HG03457 (cell line): Measurements from ENCODE around the gene SNAP29.
"Not testable (repeated sequence)": the region's sequence is repeated elsewhere in the genome, so short reads cannot be mapped to it uniquely, and the experiment has no call there.

Experiments
- ATAC-seq: cut with Tn5 transposase; IDR thresholded peaks from one replicate; pipeline ENCODE4 v1.9.1; 2021; ENCODE audit warnings: moderate number of reproducible peaks; ENCODE audit not compliant: unreplicated experiment

SNAP29 gene

GRCh38 chr22:20899827-20900423, 41.1 kb downstream of the SNAP29 start:
- ATAC-seq: no peak

DNA sequence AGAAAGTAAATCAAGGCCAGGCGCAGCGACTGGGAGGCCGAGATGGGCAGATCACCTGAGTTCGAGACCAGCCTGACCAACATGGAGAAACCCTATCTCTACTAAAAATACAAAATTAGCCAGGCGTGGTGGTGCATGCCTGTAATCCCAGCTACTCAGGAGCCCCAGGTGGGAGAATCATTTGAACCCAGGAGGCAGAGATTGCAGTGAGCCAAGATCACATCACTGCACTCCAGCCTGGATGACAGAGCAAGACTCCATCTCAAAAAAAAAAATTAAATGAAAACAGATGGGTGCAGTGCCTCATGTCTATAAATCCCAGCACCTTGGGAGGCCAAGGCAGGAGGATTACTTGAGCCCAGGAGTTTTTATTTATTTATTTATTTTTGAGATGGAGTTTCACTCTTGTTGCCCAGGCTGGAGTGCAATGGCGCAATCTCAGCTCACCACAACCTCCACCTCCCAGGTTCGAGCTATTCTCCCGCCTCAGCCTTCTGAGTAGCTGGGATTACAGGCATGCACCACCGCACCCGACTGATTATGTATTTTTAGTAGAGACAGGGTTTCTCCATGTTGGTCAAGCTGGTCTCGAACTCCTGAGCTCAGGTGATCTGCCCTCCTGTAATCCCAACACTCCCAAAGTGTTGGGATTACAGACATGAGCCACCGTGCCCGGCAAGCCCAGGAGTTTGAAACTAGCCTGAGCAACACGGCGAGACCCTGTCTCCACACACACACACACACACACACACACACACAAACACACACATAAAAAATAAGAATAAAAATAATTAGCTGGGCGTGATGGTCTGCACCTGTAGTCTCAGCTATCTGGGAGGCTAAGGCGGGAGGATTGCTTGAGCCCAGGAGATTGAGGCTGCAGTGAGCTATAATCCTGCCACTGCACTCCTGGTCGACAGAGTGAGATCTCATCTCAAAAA, 42.6 kb downstream of the SNAP29 start:
- ATAC-seq: not testable (repeated sequence)

GRCh38 chr22:20903093-20903492, 44.3 kb downstream of the SNAP29 start:
- ATAC-seq: no peak

GRCh38 chr22:20904008-20904979, 45.5 kb downstream of the SNAP29 start:
- no peak for ATAC-seq

GRCh38 chr22:20904980-20905355, 46.2 kb downstream of the SNAP29 start:
- ATAC-seq: no peak

DNA sequence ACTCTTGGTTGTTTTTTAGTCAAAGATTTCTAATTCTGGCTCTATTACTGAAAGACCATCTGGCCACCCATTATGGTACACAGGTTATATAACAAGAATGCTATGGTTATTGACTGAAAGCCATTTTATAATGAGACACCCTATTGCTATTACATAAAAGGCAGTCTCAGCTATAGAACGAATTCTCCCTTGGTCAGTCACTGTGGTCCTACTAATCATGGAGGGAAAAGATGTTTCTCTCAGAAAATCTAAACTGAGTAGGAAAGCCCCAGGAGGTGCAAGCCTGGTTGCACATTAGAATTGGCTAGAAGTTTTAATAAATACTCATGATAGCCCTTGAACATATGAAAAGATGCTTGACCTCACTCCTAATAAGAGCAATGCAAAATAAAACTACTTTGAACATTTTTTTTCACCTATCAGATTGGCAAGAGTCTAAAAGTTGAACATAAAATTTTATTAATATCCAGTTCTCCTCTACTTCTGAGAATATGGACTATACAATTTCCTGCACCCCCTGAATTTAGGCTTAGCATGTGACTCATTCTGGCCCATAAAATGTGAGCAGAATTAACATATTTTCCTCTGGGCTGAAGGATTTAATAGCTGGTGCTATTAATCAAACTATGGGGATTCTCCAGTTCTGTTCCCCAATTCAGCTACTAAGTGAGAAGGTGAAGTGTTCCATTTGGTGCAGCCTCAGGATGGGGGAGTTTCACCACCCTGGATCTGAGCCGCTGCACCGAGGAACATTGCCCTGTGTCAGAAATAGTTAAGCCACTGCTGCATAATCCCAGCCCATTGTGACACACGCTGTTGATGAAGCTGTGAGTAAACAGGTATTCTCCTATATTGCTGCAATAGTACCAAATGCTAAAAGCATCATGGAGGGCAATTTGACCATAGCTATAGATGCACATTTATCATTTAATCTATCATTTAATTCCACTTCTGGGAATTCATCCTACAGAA, 46.9 kb downstream of the SNAP29 start:
- no peak for ATAC-seq

DNA sequence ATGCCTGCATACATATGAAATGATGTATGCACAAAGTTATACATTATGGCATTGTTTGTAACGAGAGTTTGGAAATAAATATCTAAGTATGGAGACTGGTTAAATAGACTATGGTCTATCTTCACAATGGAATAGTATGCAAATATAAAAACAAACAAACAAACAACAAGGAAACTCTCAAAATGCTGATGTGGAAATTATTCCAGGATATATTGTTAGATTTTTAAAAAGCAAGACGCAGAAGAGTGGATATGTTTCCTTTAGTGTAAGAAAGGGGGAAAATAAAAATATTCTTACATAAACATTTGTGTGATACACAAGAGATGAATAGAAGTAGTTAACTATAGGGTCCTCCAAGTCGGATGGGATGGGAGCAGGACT, 47.6 kb downstream of the SNAP29 start:
- no peak for ATAC-seq

- not testable (repeated sequence) for ATAC-seq
These were observed 49.9 kb downstream of the SNAP29 start for GRCh38 chr22:20908717-20909116.

GRCh38 chr22:20909543-20910303, 50.9 kb downstream of the SNAP29 start:
- ATAC-seq: no peak

- ATAC-seq: no peak
These were observed 53.7 kb downstream of the SNAP29 start for GRCh38 chr22:20912494-20912893.

DNA sequence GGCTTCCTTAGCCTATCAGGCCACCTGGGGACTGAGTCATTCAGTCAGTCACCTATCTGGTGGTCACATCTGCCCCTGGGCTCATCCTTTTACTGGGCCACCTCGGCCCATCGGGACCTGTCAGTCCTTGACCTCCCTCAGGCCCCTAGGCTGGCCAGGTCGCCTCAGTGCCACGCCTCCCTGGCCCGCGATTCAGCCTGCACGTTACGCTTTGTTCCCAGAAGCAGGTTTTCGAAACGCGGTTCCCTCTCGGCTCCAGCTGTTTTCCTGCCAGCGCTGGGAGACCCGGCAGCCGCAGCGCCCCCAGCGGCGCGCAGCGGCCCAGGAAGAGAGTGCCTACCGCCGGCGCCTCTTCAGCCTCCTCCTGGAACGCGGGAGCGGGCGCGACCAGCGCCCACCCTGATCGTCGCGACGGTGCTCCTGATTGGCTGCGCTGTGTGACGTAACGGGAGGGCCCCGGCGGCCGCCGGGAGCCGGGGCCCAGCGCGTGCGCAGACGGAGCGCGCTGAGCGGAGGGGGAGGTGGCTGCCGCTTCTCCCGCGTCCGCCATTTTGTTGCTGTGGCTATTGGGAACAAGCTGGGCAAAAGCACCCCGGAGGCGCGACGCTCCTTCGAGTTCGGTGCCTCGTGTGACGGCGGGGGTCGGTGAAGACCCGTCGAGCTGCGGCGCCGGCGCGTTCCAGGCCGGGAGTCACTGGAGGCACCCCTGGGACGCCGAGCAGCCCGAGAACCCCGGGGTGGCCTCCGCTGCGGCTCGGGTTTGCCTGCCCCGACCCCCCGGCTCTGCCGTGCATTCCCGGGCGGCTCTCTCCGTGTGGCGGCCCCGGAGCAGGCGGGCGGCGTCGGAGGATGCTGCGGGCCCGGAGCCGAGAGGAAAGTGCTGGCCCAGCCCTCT, 58.4 kb downstream of the SNAP29 start, which contains the start of gene CRKL:
TSS of gene CRKL (plus strand) at position 492 of the 895 bp plus-strand sequence. CDS start 528 bp downstream, outside the sequence.
- peak; percentile 87 for ATAC-seq

GRCh38 chr22:20918663-20919218, 59.9 kb downstream of the SNAP29 start:
- ATAC-seq: no peak

DNA sequence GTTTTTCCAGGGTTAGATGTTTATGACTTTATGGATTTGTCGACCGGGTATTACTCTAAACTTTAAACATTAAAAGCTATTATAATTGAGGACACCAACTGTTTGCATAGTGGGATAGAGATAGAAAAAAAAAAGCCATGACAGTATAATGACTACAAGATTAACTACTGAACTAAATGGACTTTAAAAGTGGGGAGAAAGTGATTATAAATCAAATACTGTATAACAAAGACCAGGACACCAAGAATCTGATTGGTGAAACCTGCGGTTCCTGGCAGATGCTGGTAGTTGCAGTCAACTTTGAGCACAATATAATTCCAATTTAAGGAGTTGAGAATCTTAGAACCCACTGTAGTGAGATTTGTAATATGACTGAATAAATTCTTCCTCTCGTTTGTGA, 60.9 kb downstream of the SNAP29 start:
- ATAC-seq: no peak

GRCh38 chr22:20920881-20921203, 62.0 kb downstream of the SNAP29 start:
- no peak for ATAC-seq

DNA sequence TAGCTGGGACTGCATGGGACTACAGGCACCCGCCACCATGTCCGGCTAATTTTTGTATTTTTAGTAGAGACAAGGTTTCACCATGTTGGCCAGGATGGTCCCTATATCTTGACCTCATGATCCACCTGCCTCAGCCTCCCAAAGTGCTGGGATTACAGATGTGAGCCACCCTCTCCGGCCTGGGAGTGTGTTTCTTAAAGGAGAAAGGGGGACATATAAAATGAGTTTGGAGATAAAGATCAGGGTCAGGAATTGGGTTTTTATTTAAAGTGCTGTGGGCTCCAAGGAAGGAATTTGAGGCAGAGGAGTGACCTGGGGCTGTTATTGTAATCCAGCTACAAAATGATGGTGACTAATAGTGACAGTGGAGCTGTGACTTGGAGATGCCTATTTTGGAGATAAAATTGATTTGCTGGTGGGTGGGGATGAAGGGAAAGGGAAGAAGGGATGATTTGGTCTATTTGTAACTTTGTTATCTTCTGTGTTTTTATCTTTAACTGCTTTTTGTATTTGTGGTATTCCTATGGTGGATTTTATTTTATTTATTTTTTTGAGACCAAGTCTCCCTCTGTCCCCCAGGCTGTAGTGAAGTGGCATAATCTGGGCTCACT, 63.4 kb downstream of the SNAP29 start:
- no peak for ATAC-seq

- ATAC-seq: no peak
These were observed 67.4 kb downstream of the SNAP29 start for GRCh38 chr22:20926243-20926642.

- no peak for ATAC-seq
These were observed 69.2 kb downstream of the SNAP29 start for GRCh38 chr22:20927940-20928572.
